H1 (cell line): Measurements from ENCODE around the gene IL1RAPL1. TPM values are rescaled to one million over a fixed set of nuclear protein-coding genes. Genes with fewer than 3 reads are reported as not detected.

Experiments used
- CTCF ChIA-PET: fragments of 300-600 bp; sonication (Branson Sonifier 250); formaldehyde crosslinking; loops from one replicate; lab custom pipeline; 2021; ENCODE audit not compliant: partially characterized antibody; lab: Charles Lee
- POLR2A ChIA-PET: fragments of 300-600 bp; sonication (Branson Sonifier 250); formaldehyde crosslinking; loops from one replicate; lab custom pipeline; 2021; ENCODE audit warnings: inconsistent platforms; ENCODE audit not compliant: partially characterized antibody; lab: Charles Lee
- DNase-seq, 2 experiments: peaks; one replicate each; pipeline versions ENCODE4 v3.0.0 to v3.0.0-alpha.2; 2010 to 2022; ENCODE audit warnings: low spot score in 2 of 2, low read depth in 1 of 2, mixed read lengths in 1 of 2
- FAIRE-seq: peaks from 2 replicates; lab custom pipeline; 2011; peaks lifted over from hg19 to GRCh38; lab: Jason Lieb, UNC
- H2AFZ ChIP-seq: 2 replicates; pipeline ENCODE4 v1.8.1; 2012; ENCODE audit warnings: low read length, inconsistent platforms
- H2AK5ac ChIP-seq: 2 replicates; pipeline ENCODE4 v1.6.1; 2013; ENCODE audit warnings: low read depth, low read length
- H2BK120ac ChIP-seq: replicated peaks from 2 replicates; pipeline ENCODE3; 2013; ENCODE audit warnings: low read depth, low read length, inconsistent platforms
- H2BK12ac ChIP-seq: 2 replicates; pipeline ENCODE4 v1.6.1; 2013; ENCODE audit warnings: low read depth, low read length
- H2BK15ac ChIP-seq: 2 replicates; pipeline ENCODE4 v1.6.1; 2013; ENCODE audit warnings: low read length
- H2BK20ac ChIP-seq: 2 replicates; pipeline ENCODE4 v1.6.1; 2013; ENCODE audit warnings: low read length
- H2BK5ac ChIP-seq: 2 replicates; pipeline ENCODE4 v1.6.1; 2013; ENCODE audit warnings: low read depth, low read length
- H3K14ac ChIP-seq: 2 replicates; pipeline ENCODE4 v1.6.1; 2013; ENCODE audit warnings: inconsistent platforms; ENCODE audit not compliant: insufficient read length
- H3K18ac ChIP-seq: 2 replicates; pipeline ENCODE4 v1.6.1; 2013; ENCODE audit warnings: low read length; ENCODE audit errors: extremely low read depth
- H3K23ac ChIP-seq: 2 replicates; pipeline ENCODE4 v1.6.1; 2013; ENCODE audit warnings: inconsistent platforms; ENCODE audit not compliant: insufficient read length
- H3K23me2 ChIP-seq: 2 replicates; pipeline ENCODE4 v1.6.1; 2013; ENCODE audit warnings: low read depth, low read length
- H3K27ac ChIP-seq: 2 replicates; pipeline ENCODE4 v1.6.1; 2011; ENCODE audit warnings: low read depth, low read length, inconsistent platforms
- H3K27me3 ChIP-seq, 4 experiments: replicated peaks in 1 of 4; 1 replicate in 1 of 4; 2 replicates in 3 of 4; pipeline versions ENCODE4 v1.6.1 to v1.8.1; 2011 to 2013; ENCODE audit warnings: low read length in 3 of 4, mild to moderate bottlenecking in 3 of 4, inconsistent platforms in 2 of 4, mixed read lengths in 2 of 4, moderate library complexity in 1 of 4; ENCODE audit not compliant: control insufficient read depth in 3 of 4, insufficient read depth in 3 of 4; ENCODE audit errors: extremely low read depth in 1 of 4
- H3K36me3 ChIP-seq, 4 experiments: 2 replicates each; pipeline versions ENCODE4 v1.6.1 to v1.8.1; 2011 to 2013; ENCODE audit warnings: mild to moderate bottlenecking in 4 of 4, low read length in 3 of 4, moderate library complexity in 2 of 4, control low read depth in 1 of 4, inconsistent platforms in 1 of 4; ENCODE audit not compliant: insufficient read depth in 4 of 4, control insufficient read depth in 2 of 4
- H3K4ac ChIP-seq: replicated peaks from 2 replicates; pipeline ENCODE3; 2013; ENCODE audit warnings: low read length, low read depth, mixed read lengths, inconsistent platforms; ENCODE audit not compliant: insufficient read length
- H3K4me1 ChIP-seq, 4 experiments: replicated peaks in 1 of 4; 1 replicate in 1 of 4; 2 replicates in 3 of 4; pipeline versions ENCODE4 v1.6.1 to v1.8.1; 2011 to 2013; ENCODE audit warnings: low read length in 3 of 4, inconsistent platforms in 2 of 4, mixed read lengths in 1 of 4; ENCODE audit not compliant: insufficient read depth in 4 of 4, control insufficient read depth in 3 of 4
- H3K4me2 ChIP-seq, 2 experiments: 2 replicates each; pipeline versions ENCODE4 v1.6.1 to v1.8.1; 2011 to 2013; ENCODE audit warnings: low read depth in 2 of 2, low read length in 2 of 2, control low read depth in 1 of 2, inconsistent platforms in 1 of 2, mild to moderate bottlenecking in 1 of 2; ENCODE audit not compliant: insufficient read depth in 1 of 2
- H3K4me3 ChIP-seq, 4 experiments: fragments of 200-600, 300-600 bp in 1 of 4; sonication (generic), shearing (Covaris generic), sonication (Bioruptor Twin) in 1 of 4; 2 replicates each; pipeline versions ENCODE4 v1.5.1 to v1.8.1; 2011 to 2016; ENCODE audit warnings: low read length in 4 of 4, low read depth in 3 of 4, control low read depth in 2 of 4, inconsistent platforms in 2 of 4, mild to moderate bottlenecking in 2 of 4, mixed read lengths in 1 of 4, moderate library complexity in 1 of 4; ENCODE audit not compliant: insufficient read depth in 2 of 4; ENCODE audit errors: extremely low read depth in 1 of 4
- H3K56ac ChIP-seq: replicated peaks from 2 replicates; pipeline ENCODE3; 2013; ENCODE audit warnings: low read depth, mild to moderate bottlenecking, mixed read lengths, low read length, inconsistent platforms; ENCODE audit not compliant: insufficient read length
- H3K79me1 ChIP-seq: 2 replicates; pipeline ENCODE4 v1.6.1; 2013; ENCODE audit warnings: low read depth, low read length, control low read depth
- H3K79me2 ChIP-seq, 2 experiments: 2 replicates each; pipeline versions ENCODE4 v1.6.1 to v1.8.1; 2012 to 2013; ENCODE audit warnings: low read length in 2 of 2, mild to moderate bottlenecking in 2 of 2, inconsistent platforms in 1 of 2; ENCODE audit not compliant: insufficient read depth in 2 of 2, control insufficient read depth in 1 of 2
- H3K9ac ChIP-seq, 4 experiments: replicated peaks in 1 of 4; 1 replicate in 1 of 4; 2 replicates in 3 of 4; pipeline versions ENCODE4 v1.6.1 to v1.8.1; 2011 to 2013; ENCODE audit warnings: low read depth in 3 of 4, low read length in 3 of 4, control low read depth in 2 of 4, mild to moderate bottlenecking in 2 of 4, moderate library complexity in 2 of 4, inconsistent platforms in 1 of 4; ENCODE audit errors: extremely low read depth in 1 of 4
- H3K9me3 ChIP-seq, 2 experiments: 2 replicates each; pipeline versions ENCODE4 v1.6.1 to v1.8.1; 2012 to 2013; ENCODE audit warnings: mild to moderate bottlenecking in 2 of 2, moderate library complexity in 2 of 2, control low read depth in 1 of 2, inconsistent platforms in 1 of 2, low read depth in 1 of 2, low read length in 1 of 2, mixed read lengths in 1 of 2; ENCODE audit not compliant: insufficient read depth in 2 of 2
- H4K20me1 ChIP-seq, 2 experiments: replicated peaks in 1 of 2; 2 replicates each; pipeline versions ENCODE3 to v1.8.1; 2011 to 2013; ENCODE audit warnings: inconsistent platforms in 2 of 2, low read length in 2 of 2, mild to moderate bottlenecking in 1 of 2; ENCODE audit not compliant: insufficient read depth in 2 of 2, control insufficient read depth in 1 of 2
- H4K5ac ChIP-seq: 2 replicates; pipeline ENCODE4 v1.6.1; 2013; ENCODE audit warnings: low read length, low read depth, mixed read lengths, inconsistent platforms; ENCODE audit not compliant: insufficient read length
- H4K8ac ChIP-seq: 2 replicates; pipeline ENCODE4 v1.8.0; 2013; ENCODE audit warnings: mild to moderate bottlenecking, moderate library complexity, low read length, inconsistent platforms; ENCODE audit not compliant: insufficient read depth; ENCODE audit errors: extremely low read depth
- H4K91ac ChIP-seq: replicated peaks from 2 replicates; pipeline ENCODE3; 2013; ENCODE audit warnings: low read length, mixed read lengths, inconsistent platforms; ENCODE audit not compliant: insufficient read length
- CREB1 ChIP-seq: IDR thresholded peaks from 2 replicates; pipeline ENCODE4 v1.6.1; 2012; ENCODE audit warnings: inconsistent platforms
- GABPA ChIP-seq: IDR thresholded peaks from 2 replicates; pipeline ENCODE4 v1.6.1; 2011; ENCODE audit warnings: mild to moderate bottlenecking, low read length, moderate library complexity, borderline replicate concordance; ENCODE audit not compliant: insufficient read depth
- JUND ChIP-seq: IDR thresholded peaks from 2 replicates; pipeline ENCODE4 v1.6.1; 2011; ENCODE audit warnings: mild to moderate bottlenecking, improper control_type of control experiment, low read length
- SIN3A ChIP-seq, 2 experiments: IDR thresholded peaks in 1 of 2; conservative IDR thresholded peaks in 1 of 2; 2 replicates each; pipeline ENCODE4 v1.6.1; 2011 to 2012; ENCODE audit warnings: low read length in 2 of 2, improper control_type of control experiment in 1 of 2, low read depth in 1 of 2, mild to moderate bottlenecking in 1 of 2
- SIRT6 ChIP-seq: IDR thresholded peaks from one replicate; pipeline ENCODE4 v1.7.1; 2012; ENCODE audit warnings: low read length, inconsistent platforms
- TBP ChIP-seq: IDR thresholded peaks from 2 replicates; pipeline ENCODE4 v1.6.1; 2011; ENCODE audit warnings: low read depth, low read length, improper control_type of control experiment
- WGBS, 2 experiments: shearing (Covaris generic) in 1 of 2; methylation state at CpG; one replicate each; pipeline versions ENCODE4 v1.1.6 to v1.1.7; 2013 to 2015; ENCODE audit warnings: low lambda C conversion rate in 2 of 2, mixed read lengths in 2 of 2, inconsistent platforms in 1 of 2, low coverage in 1 of 2, missing lambda C conversion rate in 1 of 2; ENCODE audit not compliant: insufficient replicate concordance in 2 of 2, insufficient coverage in 1 of 2, insufficient read length in 1 of 2; ENCODE audit errors: extremely low coverage in 1 of 2, missing lambda C conversion rate in 1 of 2; 5-methylcytosine and 5-hydroxymethylcytosine counted together
- polyA plus RNA-seq, 7 experiments: library from polyadenylated mRNA; depleted of rRNA in 3 of 7; stranded (reverse) in 5 of 7; unstranded in 2 of 7; fragments of >200 nt in 5 of 7; fragments of 200-250 nt in 2 of 7; gene quantifications; 1 replicate in 5 of 7; 2 replicates in 1 of 7; 4 replicates in 1 of 7; pipeline versions ENCODE4 v1.2.1 to v1.2.3, GENCODE V29; 2011 to 2013; ENCODE audit warnings: missing spikeins in 2 of 7, mixed read lengths in 2 of 7
- total RNA-seq: library from RNA; stranded (reverse); fragmentation: NEBNext Ultra II Directional; extraction: Animal tissue kit (Norgen Biotek cat#: 25700); gene quantifications from 2 replicates; pipeline ENCODE4 v1.2.1, GENCODE V29; 2021
- TF ChIP-seq, protein P1 (sequence below), 3 experiments: IDR thresholded peaks; 1 replicate in 2 of 3; 2 replicates in 1 of 3; pipeline versions ENCODE4 v1.5.1 to v1.6.1; 2011; ENCODE audit warnings: low read length in 3 of 3, mild to moderate bottlenecking in 3 of 3, inconsistent platforms in 2 of 3, low read depth in 1 of 3, moderate library complexity in 1 of 3; ENCODE audit not compliant: insufficient read depth in 1 of 3; ENCODE audit errors: control extremely low read depth in 1 of 3
- TF ChIP-seq, protein P2 (sequence below): IDR thresholded peaks from 2 replicates; pipeline ENCODE4 v1.6.1; 2011; ENCODE audit warnings: low read length, improper control_type of control experiment

IL1RAPL1 gene
- total and polyA plus RNA-seq, 2 of the 8 experiments (the other 6 are each of a cell fraction or from before 2014, with no cell fraction given) = 0.11 to 0.35 TPM

DNA sequence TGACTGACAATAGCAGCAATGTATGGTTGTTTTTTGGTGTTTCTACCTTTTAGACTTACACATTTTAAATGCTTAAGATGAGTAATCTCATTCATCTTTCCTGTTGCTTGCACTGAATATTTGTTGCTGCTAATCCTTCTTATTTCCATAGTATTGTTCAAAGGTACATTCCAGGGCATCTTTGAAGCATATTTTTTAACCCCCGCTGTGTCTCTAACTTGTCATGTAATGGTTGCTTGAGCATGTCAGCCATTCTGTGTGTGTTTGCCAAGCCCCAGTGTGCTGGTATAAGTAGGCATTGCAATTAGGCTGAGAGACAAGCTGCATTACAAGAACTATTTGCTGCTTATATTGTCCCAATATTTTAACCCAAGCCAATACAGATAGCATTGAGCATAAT is 87.9 kb downstream of the IL1RAPL1 start:
- Histone ChIP-seq H3K79me1 (no peaks in the 10 kb centered on the region), H2AFZ (no peak overlapping the region), H3K4me2 (no peak overlapping the region), H2BK120ac (no peak overlapping the region), H3K4me1 (no peaks in the 10 kb centered on the region), H3K4me3 (no peak overlapping the region), H2BK15ac (no peak overlapping the region), H4K8ac (no peak overlapping the region), H4K5ac (no peak overlapping the region), H2BK5ac (no peak overlapping the region), H3K9me3 (no peaks in the 10 kb centered on the region), H4K91ac (no peak overlapping the region), H3K36me3 (no peaks in the 10 kb centered on the region), H3K27ac (no peak overlapping the region), H3K18ac (no peak overlapping the region), H3K4ac (no peak overlapping the region), H3K9ac (no peak overlapping the region), H3K27me3 (no peaks in the 10 kb centered on the region), H2AK5ac (no peak overlapping the region), H3K79me2 (no peaks in the 10 kb centered on the region), H3K23me2 (no peaks in the 10 kb centered on the region), H3K14ac (no peak overlapping the region), H4K20me1 (no peaks in the 10 kb centered on the region), H2BK12ac (no peak overlapping the region), H3K56ac (no peak overlapping the region), H3K23ac (no peak overlapping the region), H2BK20ac (no peak overlapping the region)
- ChIA-PET CTCF (no interaction called here), POLR2A (no interaction called here)
- WGBS, 2 experiments = 0% methylated on average over 1 of the region's 1 CpG; no CpG with 5 or more reads in 1 of the 2 experiments
- FAIRE-seq = no peak
- DNase-seq = no peak
- TF ChIP-seq, protein P1, sequence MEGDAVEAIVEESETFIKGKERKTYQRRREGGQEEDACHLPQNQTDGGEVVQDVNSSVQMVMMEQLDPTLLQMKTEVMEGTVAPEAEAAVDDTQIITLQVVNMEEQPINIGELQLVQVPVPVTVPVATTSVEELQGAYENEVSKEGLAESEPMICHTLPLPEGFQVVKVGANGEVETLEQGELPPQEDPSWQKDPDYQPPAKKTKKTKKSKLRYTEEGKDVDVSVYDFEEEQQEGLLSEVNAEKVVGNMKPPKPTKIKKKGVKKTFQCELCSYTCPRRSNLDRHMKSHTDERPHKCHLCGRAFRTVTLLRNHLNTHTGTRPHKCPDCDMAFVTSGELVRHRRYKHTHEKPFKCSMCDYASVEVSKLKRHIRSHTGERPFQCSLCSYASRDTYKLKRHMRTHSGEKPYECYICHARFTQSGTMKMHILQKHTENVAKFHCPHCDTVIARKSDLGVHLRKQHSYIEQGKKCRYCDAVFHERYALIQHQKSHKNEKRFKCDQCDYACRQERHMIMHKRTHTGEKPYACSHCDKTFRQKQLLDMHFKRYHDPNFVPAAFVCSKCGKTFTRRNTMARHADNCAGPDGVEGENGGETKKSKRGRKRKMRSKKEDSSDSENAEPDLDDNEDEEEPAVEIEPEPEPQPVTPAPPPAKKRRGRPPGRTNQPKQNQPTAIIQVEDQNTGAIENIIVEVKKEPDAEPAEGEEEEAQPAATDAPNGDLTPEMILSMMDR (IDR thresholded peaks at IDR 0.05; ENCODE audit: control extremely low read depth in 1 of 3, insufficient read depth in 1 of 3, low read depth in 1 of 3, low read length in 3 of 3) = no peak
- no peak for TF ChIP-seq SIN3A (conservative IDR thresholded peaks at IDR 0.05 in 1 of 2, IDR thresholded peaks at IDR 0.05 in 1 of 2; ENCODE audit: low read depth in 1 of 2, low read length in 2 of 2)
- TF ChIP-seq JUND = no peak
- TF ChIP-seq, protein P2, sequence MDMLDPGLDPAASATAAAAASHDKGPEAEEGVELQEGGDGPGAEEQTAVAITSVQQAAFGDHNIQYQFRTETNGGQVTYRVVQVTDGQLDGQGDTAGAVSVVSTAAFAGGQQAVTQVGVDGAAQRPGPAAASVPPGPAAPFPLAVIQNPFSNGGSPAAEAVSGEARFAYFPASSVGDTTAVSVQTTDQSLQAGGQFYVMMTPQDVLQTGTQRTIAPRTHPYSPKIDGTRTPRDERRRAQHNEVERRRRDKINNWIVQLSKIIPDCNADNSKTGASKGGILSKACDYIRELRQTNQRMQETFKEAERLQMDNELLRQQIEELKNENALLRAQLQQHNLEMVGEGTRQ = no peak
- TF ChIP-seq SIRT6 = no peak
- no peak for TF ChIP-seq CREB1
- no peak for TF ChIP-seq TBP
- no peak for TF ChIP-seq GABPA
